Left renal cortex interstitium (tissue), 4 donors: ENCODE results near the gene ASB7. TPM values are rescaled to one million over a fixed set of nuclear protein-coding genes. Genes with fewer than 3 reads are reported as not detected.
"Not testable (repeated sequence)": the region's sequence is repeated elsewhere in the genome, so short reads cannot be mapped to it uniquely, and the experiment has no call there.

ENCODE experiments used
- DNase-seq, 4 donors: peaks; one replicate each; pipeline ENCODE4 v3.0.0-alpha.2; 2013; ENCODE audit warnings: low read depth in 4 of 4, low spot score in 2 of 4, missing footprints in 1 of 4
- polyA plus RNA-seq, 4 donors: library from polyadenylated mRNA; unstranded; fragments of 120-200 nt; gene quantifications; one replicate each; pipeline ENCODE4 v1.2.1, GENCODE V29; 2013; ENCODE audit not compliant: insufficient read length in 4 of 4

ASB7 gene
- polyA plus RNA-seq, 4 donors = 15.2 to 18.5 (median 15.5) TPM

- no peak for DNase-seq
These were observed 43.3 kb downstream of the ASB7 start for GRCh38 chr15:100645671-100646070.

DNA sequence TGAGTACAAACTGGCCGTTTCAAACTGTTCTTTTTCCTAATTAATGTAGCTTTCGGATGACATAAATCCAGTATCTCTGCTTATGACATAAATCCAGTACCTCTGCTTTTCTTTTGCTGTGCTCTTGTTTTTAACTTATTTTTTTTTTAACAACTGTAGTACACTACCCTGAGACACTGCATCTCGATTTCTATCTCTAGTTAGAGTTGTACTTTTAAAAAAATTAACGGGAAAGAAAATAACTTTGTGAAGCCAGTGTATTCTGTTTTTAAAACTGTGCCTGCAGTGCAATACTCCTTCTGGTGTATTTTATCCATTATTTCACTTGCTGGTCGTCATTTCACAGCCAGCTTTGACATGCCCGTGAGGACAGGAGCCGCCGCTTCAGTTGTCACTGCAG lies 46.6 kb downstream of the ASB7 start:
- DNase-seq = no peak

DNA sequence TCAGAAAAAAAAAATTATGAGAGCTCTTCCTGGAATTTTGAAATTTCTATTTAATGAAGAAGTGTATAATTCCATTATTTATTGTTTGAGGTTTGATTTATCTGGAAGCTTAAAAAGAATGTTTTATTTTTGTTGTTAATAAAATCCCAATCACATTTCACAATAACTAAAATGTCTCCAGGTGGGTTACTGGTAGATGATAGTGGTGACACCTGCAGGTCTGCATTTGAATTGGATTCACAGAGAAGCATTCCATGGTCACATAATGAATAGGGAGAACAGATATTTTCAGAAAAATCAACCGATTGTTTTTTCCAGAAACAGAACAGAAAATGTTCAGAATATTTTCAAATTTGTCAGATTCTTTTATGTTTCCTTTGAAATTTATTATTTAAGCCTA lies 48.3 kb downstream of the ASB7 start:
- no peak for DNase-seq

GRCh38 chr15:100651253-100651652 lies 48.9 kb downstream of the ASB7 start:
- no peak for DNase-seq

GRCh38 chr15:100652116-100652515 lies 49.7 kb downstream of the ASB7 start:
- DNase-seq = no peak

DNA sequence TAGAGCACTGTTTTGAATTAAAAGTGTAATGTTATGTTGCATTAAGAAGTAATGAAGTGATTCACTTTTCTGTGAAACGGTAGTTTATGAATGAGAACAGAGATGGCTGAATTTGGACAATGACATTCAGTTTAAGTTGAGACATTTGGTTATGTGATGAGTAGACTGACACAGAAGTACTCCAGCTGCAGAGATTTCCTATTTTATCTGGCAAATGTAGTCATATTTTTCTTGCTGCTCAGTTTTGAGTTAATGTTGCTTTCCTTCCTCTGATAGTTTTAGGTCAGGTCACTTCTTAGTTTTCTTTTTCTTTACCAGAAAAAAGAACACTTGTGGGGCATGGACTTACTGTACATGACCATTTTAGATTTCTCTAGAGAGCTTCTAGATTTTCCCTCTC lies 51.2 kb downstream of the ASB7 start:
- DNase-seq = no peak

GRCh38 chr15:100658895-100659294 lies 56.5 kb downstream of the ASB7 start:
- no peak for DNase-seq

GRCh38 chr15:100661156-100661555 lies 58.8 kb downstream of the ASB7 start:
- no peak for DNase-seq

DNA sequence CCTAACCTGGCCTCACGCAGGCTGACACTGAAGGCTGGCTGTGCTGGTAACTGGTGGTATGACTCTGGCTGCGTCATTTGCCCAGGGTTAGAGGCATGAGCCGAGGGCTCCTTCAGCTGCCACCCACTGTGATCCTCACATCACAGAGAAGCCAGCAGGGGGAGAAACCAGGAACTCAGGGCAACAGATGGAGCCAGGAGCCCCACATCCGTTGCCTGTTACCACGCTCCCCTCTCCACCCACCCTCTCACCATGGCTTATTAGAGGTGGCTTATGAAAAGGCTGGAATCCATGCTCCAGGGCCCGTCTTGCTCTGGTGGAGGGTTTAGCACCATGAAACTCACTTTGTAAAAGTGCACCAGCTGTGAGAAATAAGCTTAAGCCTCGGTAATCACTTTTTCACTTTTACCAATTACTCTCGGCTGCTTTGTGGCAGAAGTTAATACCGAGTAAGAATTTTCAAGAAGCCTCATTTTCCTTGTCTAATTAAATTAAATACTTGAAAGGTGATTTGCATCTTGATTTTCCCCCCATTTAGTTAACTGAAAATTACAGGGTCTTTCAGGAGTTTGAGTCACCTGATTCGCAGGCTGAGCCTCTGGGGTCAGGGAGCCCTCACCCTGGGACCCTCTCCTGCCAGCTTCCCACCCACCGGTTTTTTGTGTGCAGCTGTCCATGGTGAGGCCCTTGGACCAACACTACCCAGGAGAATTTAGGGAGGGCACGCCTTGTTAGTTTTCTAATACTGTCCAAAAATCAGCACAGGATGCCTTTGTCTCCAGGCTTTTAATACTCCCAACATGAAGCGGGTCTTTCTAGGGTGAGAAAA lies 60.9 kb downstream of the ASB7 start:
- DNase-seq = no peak

DNA sequence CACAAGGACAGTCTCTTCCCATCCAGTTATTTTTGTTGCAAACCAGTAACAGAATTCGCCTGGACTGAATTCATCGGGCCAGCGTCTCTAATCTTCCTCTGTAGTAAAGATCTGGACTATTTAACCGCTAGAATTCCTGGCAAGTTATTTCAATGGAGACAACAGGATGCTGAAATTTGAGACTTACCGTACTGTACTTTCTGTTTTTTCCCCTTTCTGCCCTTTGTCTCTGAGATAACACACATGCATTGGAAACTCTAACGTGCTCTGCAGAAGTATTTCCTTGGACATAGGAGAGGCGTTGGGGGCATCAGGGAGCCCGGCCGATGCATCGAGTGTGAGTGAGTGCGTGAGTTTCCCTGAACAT lies 61.5 kb downstream of the ASB7 start:
- DNase-seq = no peak

DNA sequence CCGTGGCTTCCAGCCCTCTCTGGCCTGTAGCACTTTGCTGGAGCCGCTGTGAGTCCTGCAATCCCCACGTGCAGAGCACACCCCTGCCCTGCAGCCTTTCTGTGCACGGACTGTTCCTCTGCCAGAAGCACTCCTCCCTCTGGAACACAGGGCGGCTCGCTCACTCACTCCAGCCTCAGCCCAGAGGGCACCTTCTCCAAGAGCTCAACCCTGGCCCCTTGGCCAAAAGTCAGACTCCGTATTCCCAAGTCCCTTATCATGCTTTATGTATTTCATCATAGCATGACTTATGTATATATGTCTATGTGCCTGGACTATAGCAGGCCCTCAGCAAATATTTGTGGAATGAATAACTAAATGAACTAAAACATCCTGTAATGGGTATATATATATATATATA lies 63.2 kb downstream of the ASB7 start:
- DNase-seq = no peak

- DNase-seq = no peak
These were observed 65.3 kb downstream of the ASB7 start for GRCh38 chr15:100667405-100668347.

- DNase-seq = no peak
These were observed 66.0 kb downstream of the ASB7 start for GRCh38 chr15:100668348-100668745.

DNA sequence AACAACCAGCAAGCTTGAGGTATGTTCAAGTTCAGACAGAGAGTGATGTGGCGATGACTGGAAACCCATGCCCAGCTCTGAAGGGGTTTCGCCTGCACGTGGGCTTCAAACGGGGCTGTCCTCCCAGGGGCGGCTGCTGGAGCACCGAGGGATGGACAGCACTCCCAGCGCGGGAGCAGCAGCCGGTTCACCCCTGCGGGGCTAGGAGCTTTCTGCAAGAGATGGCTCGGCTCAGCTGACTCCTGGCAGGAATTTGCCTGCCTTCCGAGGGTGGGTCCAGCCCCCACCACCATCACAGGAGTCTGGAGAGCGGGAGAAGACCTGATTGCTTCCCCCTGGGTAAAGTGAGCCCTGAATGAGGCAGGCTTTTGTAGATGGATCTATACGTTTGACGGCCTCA lies 66.9 kb downstream of the ASB7 start:
- DNase-seq = no peak

GRCh38 chr15:100670505-100671021 lies 68.2 kb downstream of the ASB7 start:
- DNase-seq = no peak

DNA sequence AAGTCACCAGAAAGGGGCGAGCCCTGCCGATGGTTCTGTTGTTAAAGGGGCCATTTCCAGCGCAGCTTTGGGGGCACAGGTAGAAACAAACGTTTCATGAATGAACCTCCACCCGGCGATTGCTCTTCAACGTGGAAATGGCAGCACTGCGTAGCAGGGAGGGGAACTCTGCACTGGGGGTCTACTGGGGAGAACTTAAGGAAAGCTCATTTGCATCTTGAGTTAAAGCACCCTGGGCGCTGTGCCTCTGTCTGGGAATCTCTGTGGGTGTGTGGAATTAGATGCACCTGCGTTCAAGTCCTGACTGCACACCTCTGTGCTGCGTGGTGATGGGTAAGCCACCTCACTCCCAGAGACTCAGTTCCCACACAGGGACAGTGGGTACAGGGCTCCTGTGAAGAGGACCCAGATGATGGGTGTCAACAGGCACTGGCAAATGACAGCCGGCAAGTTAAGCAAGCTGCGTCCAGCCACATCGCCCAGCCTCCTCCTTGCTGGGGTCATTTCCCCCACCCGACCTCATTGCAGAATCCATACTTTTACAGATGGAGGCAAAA lies 68.8 kb downstream of the ASB7 start:
- DNase-seq = no peak

GRCh38 chr15:100671858-100672543 lies 69.6 kb downstream of the ASB7 start:
- no peak for DNase-seq

GRCh38 chr15:100672959-100673358 lies 70.6 kb downstream of the ASB7 start:
- no peak for DNase-seq

- not testable (repeated sequence) for DNase-seq
These were observed 76.8 kb downstream of the ASB7 start for GRCh38 chr15:100679151-100679550.

- DNase-seq = no peak
These were observed 78.3 kb downstream of the ASB7 start for GRCh38 chr15:100680726-100681125.

DNA sequence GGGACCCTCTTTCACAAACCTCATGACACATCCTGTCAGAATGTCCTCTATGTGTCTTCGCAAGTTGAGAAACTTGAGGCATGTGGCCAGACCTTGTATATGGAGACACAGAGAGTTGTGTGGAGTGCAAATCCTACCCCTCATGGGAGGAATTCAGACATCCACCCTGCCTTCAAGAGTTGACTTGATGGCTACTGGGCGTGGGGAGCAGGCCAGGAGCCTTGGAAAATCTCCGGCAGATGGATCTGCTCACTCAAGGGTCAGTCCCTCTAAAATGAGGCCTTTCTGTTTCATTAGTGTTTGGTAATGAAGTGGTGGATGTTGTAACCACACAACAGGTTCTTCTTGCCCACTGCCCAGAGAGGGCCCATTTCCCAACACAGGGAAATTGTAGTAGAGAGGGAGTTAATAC lies 79.0 kb downstream of the ASB7 start:
- DNase-seq = no peak
